Measurements from ENCODE around the gene DENND1A. TPM values are rescaled to one million over a fixed set of nuclear protein-coding genes. Genes with fewer than 3 reads are reported as not detected.

DENND1A gene
- total and polyA plus RNA-seq, 2 of the 13 experiments (the other 11 are each of a cell fraction or from before 2014, with no cell fraction given): 14.8 to 30.1 TPM

DNA sequence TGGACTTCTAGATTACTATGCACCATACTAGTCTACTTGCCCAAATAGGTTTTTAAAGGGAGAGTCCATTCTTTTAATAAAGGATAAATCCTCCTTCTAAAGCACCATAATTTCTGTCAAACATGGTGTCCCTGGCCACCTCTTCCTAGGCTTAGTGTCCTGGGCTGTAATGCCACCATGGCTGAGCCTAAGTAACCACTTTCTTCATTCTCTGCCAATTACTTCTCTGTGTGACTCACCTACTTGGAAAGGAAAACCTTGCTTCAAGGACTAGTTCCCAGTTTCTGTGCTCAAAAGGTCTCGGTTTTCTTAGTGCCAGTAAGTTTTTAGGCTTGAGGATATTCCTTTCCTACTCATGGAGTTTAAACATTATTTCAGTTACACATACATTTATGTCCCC, 273.4 kb downstream of the DENND1A start (continued):
- TF ChIP-seq, protein P1, sequence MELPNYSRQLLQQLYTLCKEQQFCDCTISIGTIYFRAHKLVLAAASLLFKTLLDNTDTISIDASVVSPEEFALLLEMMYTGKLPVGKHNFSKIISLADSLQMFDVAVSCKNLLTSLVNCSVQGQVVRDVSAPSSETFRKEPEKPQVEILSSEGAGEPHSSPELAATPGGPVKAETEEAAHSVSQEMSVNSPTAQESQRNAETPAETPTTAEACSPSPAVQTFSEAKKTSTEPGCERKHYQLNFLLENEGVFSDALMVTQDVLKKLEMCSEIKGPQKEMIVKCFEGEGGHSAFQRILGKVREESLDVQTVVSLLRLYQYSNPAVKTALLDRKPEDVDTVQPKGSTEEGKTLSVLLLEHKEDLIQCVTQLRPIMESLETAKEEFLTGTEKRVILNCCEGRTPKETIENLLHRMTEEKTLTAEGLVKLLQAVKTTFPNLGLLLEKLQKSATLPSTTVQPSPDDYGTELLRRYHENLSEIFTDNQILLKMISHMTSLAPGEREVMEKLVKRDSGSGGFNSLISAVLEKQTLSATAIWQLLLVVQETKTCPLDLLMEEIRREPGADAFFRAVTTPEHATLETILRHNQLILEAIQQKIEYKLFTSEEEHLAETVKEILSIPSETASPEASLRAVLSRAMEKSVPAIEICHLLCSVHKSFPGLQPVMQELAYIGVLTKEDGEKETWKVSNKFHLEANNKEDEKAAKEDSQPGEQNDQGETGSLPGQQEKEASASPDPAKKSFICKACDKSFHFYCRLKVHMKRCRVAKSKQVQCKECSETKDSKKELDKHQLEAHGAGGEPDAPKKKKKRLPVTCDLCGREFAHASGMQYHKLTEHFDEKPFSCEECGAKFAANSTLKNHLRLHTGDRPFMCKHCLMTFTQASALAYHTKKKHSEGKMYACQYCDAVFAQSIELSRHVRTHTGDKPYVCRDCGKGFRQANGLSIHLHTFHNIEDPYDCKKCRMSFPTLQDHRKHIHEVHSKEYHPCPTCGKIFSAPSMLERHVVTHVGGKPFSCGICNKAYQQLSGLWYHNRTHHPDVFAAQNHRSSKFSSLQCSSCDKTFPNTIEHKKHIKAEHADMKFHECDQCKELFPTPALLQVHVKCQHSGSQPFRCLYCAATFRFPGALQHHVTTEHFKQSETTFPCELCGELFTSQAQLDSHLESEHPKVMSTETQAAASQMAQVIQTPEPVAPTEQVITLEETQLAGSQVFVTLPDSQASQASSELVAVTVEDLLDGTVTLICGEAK (IDR thresholded peaks at IDR 0.05): no peak
- TF ChIP-seq, protein P1 (CRISPR knock-in tag; IDR thresholded peaks at IDR 0.05): no peak
- TF ChIP-seq KDM5A (IDR thresholded peaks at IDR 0.05; ENCODE audit: borderline replicate concordance, low read length) (no peak), ZNF747 (CRISPR knock-in tag; IDR thresholded peaks at IDR 0.05; ENCODE audit: borderline replicate concordance) (no peak)
